H1 (cell line): ENCODE results near the gene LVRN. TPM values are rescaled to one million over a fixed set of nuclear protein-coding genes. Genes with fewer than 3 reads are reported as not detected.

Experiments
- CTCF ChIA-PET: fragments of 300-600 bp; sonication (Branson Sonifier 250); formaldehyde crosslinking; loops from one replicate; lab custom pipeline; 2021; ENCODE audit not compliant: partially characterized antibody; lab: Charles Lee
- POLR2A ChIA-PET: fragments of 300-600 bp; sonication (Branson Sonifier 250); formaldehyde crosslinking; loops from one replicate; lab custom pipeline; 2021; ENCODE audit warnings: inconsistent platforms; ENCODE audit not compliant: partially characterized antibody; lab: Charles Lee
- DNase-seq, 2 experiments: peaks; one replicate each; pipeline versions ENCODE4 v3.0.0 to v3.0.0-alpha.2; 2010 to 2022; ENCODE audit warnings: low spot score in 2 of 2, low read depth in 1 of 2, mixed read lengths in 1 of 2
- FAIRE-seq: peaks from 2 replicates; lab custom pipeline; 2011; peaks lifted over from hg19 to GRCh38; lab: Jason Lieb, UNC
- H2AFZ ChIP-seq: 2 replicates; pipeline ENCODE4 v1.8.1; 2012; ENCODE audit warnings: low read length, inconsistent platforms
- H2AK5ac ChIP-seq: 2 replicates; pipeline ENCODE4 v1.6.1; 2013; ENCODE audit warnings: low read depth, low read length
- H2BK120ac ChIP-seq: replicated peaks from 2 replicates; pipeline ENCODE3; 2013; ENCODE audit warnings: low read depth, low read length, inconsistent platforms
- H2BK12ac ChIP-seq: 2 replicates; pipeline ENCODE4 v1.6.1; 2013; ENCODE audit warnings: low read depth, low read length
- H2BK15ac ChIP-seq: 2 replicates; pipeline ENCODE4 v1.6.1; 2013; ENCODE audit warnings: low read length
- H2BK20ac ChIP-seq: 2 replicates; pipeline ENCODE4 v1.6.1; 2013; ENCODE audit warnings: low read length
- H2BK5ac ChIP-seq: 2 replicates; pipeline ENCODE4 v1.6.1; 2013; ENCODE audit warnings: low read depth, low read length
- H3K14ac ChIP-seq: 2 replicates; pipeline ENCODE4 v1.6.1; 2013; ENCODE audit warnings: inconsistent platforms; ENCODE audit not compliant: insufficient read length
- H3K18ac ChIP-seq: 2 replicates; pipeline ENCODE4 v1.6.1; 2013; ENCODE audit warnings: low read length; ENCODE audit errors: extremely low read depth
- H3K23ac ChIP-seq: 2 replicates; pipeline ENCODE4 v1.6.1; 2013; ENCODE audit warnings: inconsistent platforms; ENCODE audit not compliant: insufficient read length
- H3K23me2 ChIP-seq: 2 replicates; pipeline ENCODE4 v1.6.1; 2013; ENCODE audit warnings: low read depth, low read length
- H3K27ac ChIP-seq: 2 replicates; pipeline ENCODE4 v1.6.1; 2011; ENCODE audit warnings: low read depth, low read length, inconsistent platforms
- H3K27me3 ChIP-seq, 4 experiments: replicated peaks in 1 of 4; 1 replicate in 1 of 4; 2 replicates in 3 of 4; pipeline versions ENCODE4 v1.6.1 to v1.8.1; 2011 to 2013; ENCODE audit warnings: low read length in 3 of 4, mild to moderate bottlenecking in 3 of 4, inconsistent platforms in 2 of 4, mixed read lengths in 2 of 4, moderate library complexity in 1 of 4; ENCODE audit not compliant: control insufficient read depth in 3 of 4, insufficient read depth in 3 of 4; ENCODE audit errors: extremely low read depth in 1 of 4
- H3K36me3 ChIP-seq, 4 experiments: 2 replicates each; pipeline versions ENCODE4 v1.6.1 to v1.8.1; 2011 to 2013; ENCODE audit warnings: mild to moderate bottlenecking in 4 of 4, low read length in 3 of 4, moderate library complexity in 2 of 4, control low read depth in 1 of 4, inconsistent platforms in 1 of 4; ENCODE audit not compliant: insufficient read depth in 4 of 4, control insufficient read depth in 2 of 4
- H3K4ac ChIP-seq: replicated peaks from 2 replicates; pipeline ENCODE3; 2013; ENCODE audit warnings: low read length, low read depth, mixed read lengths, inconsistent platforms; ENCODE audit not compliant: insufficient read length
- H3K4me1 ChIP-seq, 4 experiments: replicated peaks in 1 of 4; 1 replicate in 1 of 4; 2 replicates in 3 of 4; pipeline versions ENCODE4 v1.6.1 to v1.8.1; 2011 to 2013; ENCODE audit warnings: low read length in 3 of 4, inconsistent platforms in 2 of 4, mixed read lengths in 1 of 4; ENCODE audit not compliant: insufficient read depth in 4 of 4, control insufficient read depth in 3 of 4
- H3K4me2 ChIP-seq, 2 experiments: 2 replicates each; pipeline versions ENCODE4 v1.6.1 to v1.8.1; 2011 to 2013; ENCODE audit warnings: low read depth in 2 of 2, low read length in 2 of 2, control low read depth in 1 of 2, inconsistent platforms in 1 of 2, mild to moderate bottlenecking in 1 of 2; ENCODE audit not compliant: insufficient read depth in 1 of 2
- H3K4me3 ChIP-seq, 4 experiments: fragments of 200-600, 300-600 bp in 1 of 4; sonication (generic), shearing (Covaris generic), sonication (Bioruptor Twin) in 1 of 4; 2 replicates each; pipeline versions ENCODE4 v1.5.1 to v1.8.1; 2011 to 2016; ENCODE audit warnings: low read length in 4 of 4, low read depth in 3 of 4, control low read depth in 2 of 4, inconsistent platforms in 2 of 4, mild to moderate bottlenecking in 2 of 4, mixed read lengths in 1 of 4, moderate library complexity in 1 of 4; ENCODE audit not compliant: insufficient read depth in 2 of 4; ENCODE audit errors: extremely low read depth in 1 of 4
- H3K56ac ChIP-seq: replicated peaks from 2 replicates; pipeline ENCODE3; 2013; ENCODE audit warnings: low read depth, mild to moderate bottlenecking, mixed read lengths, low read length, inconsistent platforms; ENCODE audit not compliant: insufficient read length
- H3K79me1 ChIP-seq: 2 replicates; pipeline ENCODE4 v1.6.1; 2013; ENCODE audit warnings: low read depth, low read length, control low read depth
- H3K79me2 ChIP-seq, 2 experiments: 2 replicates each; pipeline versions ENCODE4 v1.6.1 to v1.8.1; 2012 to 2013; ENCODE audit warnings: low read length in 2 of 2, mild to moderate bottlenecking in 2 of 2, inconsistent platforms in 1 of 2; ENCODE audit not compliant: insufficient read depth in 2 of 2, control insufficient read depth in 1 of 2
- H3K9ac ChIP-seq, 4 experiments: replicated peaks in 1 of 4; 1 replicate in 1 of 4; 2 replicates in 3 of 4; pipeline versions ENCODE4 v1.6.1 to v1.8.1; 2011 to 2013; ENCODE audit warnings: low read depth in 3 of 4, low read length in 3 of 4, control low read depth in 2 of 4, mild to moderate bottlenecking in 2 of 4, moderate library complexity in 2 of 4, inconsistent platforms in 1 of 4; ENCODE audit errors: extremely low read depth in 1 of 4
- H3K9me3 ChIP-seq, 2 experiments: 2 replicates each; pipeline versions ENCODE4 v1.6.1 to v1.8.1; 2012 to 2013; ENCODE audit warnings: mild to moderate bottlenecking in 2 of 2, moderate library complexity in 2 of 2, control low read depth in 1 of 2, inconsistent platforms in 1 of 2, low read depth in 1 of 2, low read length in 1 of 2, mixed read lengths in 1 of 2; ENCODE audit not compliant: insufficient read depth in 2 of 2
- H4K20me1 ChIP-seq, 2 experiments: replicated peaks in 1 of 2; 2 replicates each; pipeline versions ENCODE3 to v1.8.1; 2011 to 2013; ENCODE audit warnings: inconsistent platforms in 2 of 2, low read length in 2 of 2, mild to moderate bottlenecking in 1 of 2; ENCODE audit not compliant: insufficient read depth in 2 of 2, control insufficient read depth in 1 of 2
- H4K5ac ChIP-seq: 2 replicates; pipeline ENCODE4 v1.6.1; 2013; ENCODE audit warnings: low read length, low read depth, mixed read lengths, inconsistent platforms; ENCODE audit not compliant: insufficient read length
- H4K8ac ChIP-seq: 2 replicates; pipeline ENCODE4 v1.8.0; 2013; ENCODE audit warnings: mild to moderate bottlenecking, moderate library complexity, low read length, inconsistent platforms; ENCODE audit not compliant: insufficient read depth; ENCODE audit errors: extremely low read depth
- H4K91ac ChIP-seq: replicated peaks from 2 replicates; pipeline ENCODE3; 2013; ENCODE audit warnings: low read length, mixed read lengths, inconsistent platforms; ENCODE audit not compliant: insufficient read length
- ATF2 ChIP-seq: IDR thresholded peaks from 2 replicates; pipeline ENCODE4 v1.6.1; 2012; ENCODE audit warnings: low read length, inconsistent platforms
- EP300 ChIP-seq, 2 experiments: IDR thresholded peaks; 1 replicate in 1 of 2; 2 replicates in 1 of 2; pipeline ENCODE4 v1.6.1; 2011 to 2012; ENCODE audit warnings: low read depth in 2 of 2, low read length in 2 of 2, mild to moderate bottlenecking in 2 of 2, borderline replicate concordance in 1 of 2, inconsistent platforms in 1 of 2, moderate library complexity in 1 of 2
- SIX5 ChIP-seq: IDR thresholded peaks from 2 replicates; pipeline ENCODE4 v1.6.1; 2011; ENCODE audit warnings: mild to moderate bottlenecking, low read depth, low read length
- WGBS, 2 experiments: shearing (Covaris generic) in 1 of 2; methylation state at CpG; one replicate each; pipeline versions ENCODE4 v1.1.6 to v1.1.7; 2013 to 2015; ENCODE audit warnings: low lambda C conversion rate in 2 of 2, mixed read lengths in 2 of 2, inconsistent platforms in 1 of 2, low coverage in 1 of 2, missing lambda C conversion rate in 1 of 2; ENCODE audit not compliant: insufficient replicate concordance in 2 of 2, insufficient coverage in 1 of 2, insufficient read length in 1 of 2; ENCODE audit errors: extremely low coverage in 1 of 2, missing lambda C conversion rate in 1 of 2; 5-methylcytosine and 5-hydroxymethylcytosine counted together
- polyA plus RNA-seq, 7 experiments: library from polyadenylated mRNA; depleted of rRNA in 3 of 7; stranded (reverse) in 5 of 7; unstranded in 2 of 7; fragments of >200 nt in 5 of 7; fragments of 200-250 nt in 2 of 7; gene quantifications; 1 replicate in 5 of 7; 2 replicates in 1 of 7; 4 replicates in 1 of 7; pipeline versions ENCODE4 v1.2.1 to v1.2.3, GENCODE V29; 2011 to 2013; ENCODE audit warnings: missing spikeins in 2 of 7, mixed read lengths in 2 of 7
- total RNA-seq: library from RNA; stranded (reverse); fragmentation: NEBNext Ultra II Directional; extraction: Animal tissue kit (Norgen Biotek cat#: 25700); gene quantifications from 2 replicates; pipeline ENCODE4 v1.2.1, GENCODE V29; 2021

LVRN gene
- total and polyA plus RNA-seq, 2 of the 8 experiments (the other 6 are each of a cell fraction or from before 2014, with no cell fraction given): 0.08 to 0.09 TPM

- no peak overlapping the region for H4K91ac ChIP-seq
- H3K79me2 ChIP-seq: no peaks in the 10 kb centered on the region
- no peak overlapping the region for H3K4ac ChIP-seq
- no peaks in the 10 kb centered on the region for H3K9me3 ChIP-seq
- H3K79me1 ChIP-seq: no peaks in the 10 kb centered on the region
- no peaks in the 10 kb centered on the region for H4K20me1 ChIP-seq
- no peak overlapping the region for H3K4me2 ChIP-seq
- POLR2A ChIA-PET: interaction anchor here (1.7 kb wide), 1 partner anchor 9 kb away, joined by 10 read pairs; the partner anchor contains the start of gene COMMD10
- H2BK15ac ChIP-seq: no peak overlapping the region
- no peak overlapping the region for H3K4me3 ChIP-seq
- H3K4me1 ChIP-seq: no peaks in the 10 kb centered on the region
- FAIRE-seq (no peak), DNase-seq (no peak)
- CTCF ChIA-PET: interaction anchor here (4.4 kb wide), 1 partner anchor 8 kb away, joined by 21 read pairs; no protein-coding TSS in a partner anchor
- H3K56ac ChIP-seq: no peak overlapping the region
- H3K36me3 ChIP-seq: no peaks in the 10 kb centered on the region
- H3K9ac ChIP-seq: no peak overlapping the region
- no peaks in the 10 kb centered on the region for H3K23me2 ChIP-seq
- H2BK120ac ChIP-seq: no peak overlapping the region
- no peak overlapping the region for H3K27ac ChIP-seq
- H2AK5ac ChIP-seq: no peak overlapping the region
- H3K14ac ChIP-seq: no peak overlapping the region
- no peak overlapping the region for H3K18ac ChIP-seq
- H2BK20ac ChIP-seq: no peak overlapping the region
- H3K23ac ChIP-seq: no peak overlapping the region
- no peaks in the 10 kb centered on the region for H3K27me3 ChIP-seq
- no peak overlapping the region for H4K5ac ChIP-seq
- H2BK12ac ChIP-seq: no peak overlapping the region
- no peak overlapping the region for H4K8ac ChIP-seq
- no peak overlapping the region for H2BK5ac ChIP-seq
- 85% methylated on average over 1 of the region's 1 CpG; no CpG with 5 or more reads in 1 of the 2 experiments for WGBS, 2 experiments
- no peak overlapping the region for H2AFZ ChIP-seq
- no peak for TF ChIP-seq EP300 (IDR thresholded peaks at IDR 0.05; ENCODE audit: borderline replicate concordance in 1 of 2, low read depth in 2 of 2, low read length in 2 of 2)
- no peak for TF ChIP-seq ATF2
- TF ChIP-seq SIX5: no peak
Observed at GRCh38 chr5:116076496-116076895, 114.2 kb downstream of the LVRN start.
